Measurements from ENCODE around the gene PRDM8.

DNA sequence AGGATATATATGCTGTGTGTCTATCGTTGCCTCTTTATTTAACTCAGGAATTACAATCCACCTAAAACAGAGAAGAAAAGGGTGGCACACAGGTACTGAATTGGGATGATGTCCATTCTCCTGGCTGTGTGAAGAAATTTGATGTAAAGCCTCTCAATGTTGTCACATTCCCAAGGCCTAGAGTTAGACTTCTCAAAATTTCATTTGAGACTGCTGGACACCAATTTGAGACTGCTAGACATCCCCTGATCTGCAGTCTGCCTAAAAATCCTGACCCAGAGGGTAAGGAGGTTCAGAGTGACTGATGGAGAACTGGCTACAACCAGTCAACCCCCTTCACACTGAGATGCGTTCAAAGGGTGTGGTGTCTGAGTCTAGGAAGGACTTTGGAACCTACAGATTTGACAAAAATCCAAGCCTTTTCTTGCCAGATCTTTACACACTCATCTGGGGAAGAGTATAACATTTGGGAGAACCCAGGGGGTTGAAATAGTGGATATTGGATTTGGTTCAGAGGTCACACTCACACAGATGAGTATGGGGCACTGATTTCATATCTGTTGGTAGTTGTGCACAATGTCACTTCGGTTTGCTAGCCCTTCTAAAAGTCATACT lies 4.9 kb upstream of the PRDM8 start:
- TF ChIP-seq, protein P1, sequence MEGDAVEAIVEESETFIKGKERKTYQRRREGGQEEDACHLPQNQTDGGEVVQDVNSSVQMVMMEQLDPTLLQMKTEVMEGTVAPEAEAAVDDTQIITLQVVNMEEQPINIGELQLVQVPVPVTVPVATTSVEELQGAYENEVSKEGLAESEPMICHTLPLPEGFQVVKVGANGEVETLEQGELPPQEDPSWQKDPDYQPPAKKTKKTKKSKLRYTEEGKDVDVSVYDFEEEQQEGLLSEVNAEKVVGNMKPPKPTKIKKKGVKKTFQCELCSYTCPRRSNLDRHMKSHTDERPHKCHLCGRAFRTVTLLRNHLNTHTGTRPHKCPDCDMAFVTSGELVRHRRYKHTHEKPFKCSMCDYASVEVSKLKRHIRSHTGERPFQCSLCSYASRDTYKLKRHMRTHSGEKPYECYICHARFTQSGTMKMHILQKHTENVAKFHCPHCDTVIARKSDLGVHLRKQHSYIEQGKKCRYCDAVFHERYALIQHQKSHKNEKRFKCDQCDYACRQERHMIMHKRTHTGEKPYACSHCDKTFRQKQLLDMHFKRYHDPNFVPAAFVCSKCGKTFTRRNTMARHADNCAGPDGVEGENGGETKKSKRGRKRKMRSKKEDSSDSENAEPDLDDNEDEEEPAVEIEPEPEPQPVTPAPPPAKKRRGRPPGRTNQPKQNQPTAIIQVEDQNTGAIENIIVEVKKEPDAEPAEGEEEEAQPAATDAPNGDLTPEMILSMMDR (IDR thresholded peaks at IDR 0.05), result no peak
- no peak for TF ChIP-seq POLR2A (IDR thresholded peaks at IDR 0.05)
- TF ChIP-seq POLR2AphosphoS5 (IDR thresholded peaks at IDR 0.05), result no peak

Data from prostate gland (tissue), 2 donors.